ENCODE data around the gene MT1M.

DNA sequence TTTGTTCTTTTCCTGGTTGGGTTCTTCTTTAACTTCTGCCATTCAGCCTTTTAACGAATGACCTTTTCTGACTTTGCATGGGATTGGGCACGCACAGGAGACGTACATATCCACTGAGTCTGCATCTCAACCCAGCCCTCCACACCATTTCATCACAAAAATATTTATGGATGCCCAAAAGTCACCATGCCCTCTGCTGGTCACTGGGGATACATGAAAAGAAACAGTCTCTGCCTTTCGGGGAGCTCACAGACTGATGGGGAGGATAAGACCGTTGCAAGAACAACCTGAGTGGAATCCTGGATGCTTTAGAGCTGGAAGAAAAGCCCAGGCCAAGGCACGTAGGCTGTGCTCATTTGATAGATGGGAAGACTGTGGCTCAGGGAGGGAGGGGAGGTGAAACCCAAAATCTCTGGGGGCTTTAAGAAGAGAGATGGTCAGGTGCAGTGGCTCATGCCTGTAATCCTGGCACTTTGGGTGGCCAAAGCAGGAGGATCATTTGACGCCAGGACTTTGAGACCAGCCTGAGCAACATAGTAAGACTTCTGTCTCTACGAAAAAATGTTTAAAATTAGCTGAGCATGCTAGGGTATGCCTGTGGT lies 32.0 kb upstream of the MT1M start:
- TF ChIP-seq, protein P1, sequence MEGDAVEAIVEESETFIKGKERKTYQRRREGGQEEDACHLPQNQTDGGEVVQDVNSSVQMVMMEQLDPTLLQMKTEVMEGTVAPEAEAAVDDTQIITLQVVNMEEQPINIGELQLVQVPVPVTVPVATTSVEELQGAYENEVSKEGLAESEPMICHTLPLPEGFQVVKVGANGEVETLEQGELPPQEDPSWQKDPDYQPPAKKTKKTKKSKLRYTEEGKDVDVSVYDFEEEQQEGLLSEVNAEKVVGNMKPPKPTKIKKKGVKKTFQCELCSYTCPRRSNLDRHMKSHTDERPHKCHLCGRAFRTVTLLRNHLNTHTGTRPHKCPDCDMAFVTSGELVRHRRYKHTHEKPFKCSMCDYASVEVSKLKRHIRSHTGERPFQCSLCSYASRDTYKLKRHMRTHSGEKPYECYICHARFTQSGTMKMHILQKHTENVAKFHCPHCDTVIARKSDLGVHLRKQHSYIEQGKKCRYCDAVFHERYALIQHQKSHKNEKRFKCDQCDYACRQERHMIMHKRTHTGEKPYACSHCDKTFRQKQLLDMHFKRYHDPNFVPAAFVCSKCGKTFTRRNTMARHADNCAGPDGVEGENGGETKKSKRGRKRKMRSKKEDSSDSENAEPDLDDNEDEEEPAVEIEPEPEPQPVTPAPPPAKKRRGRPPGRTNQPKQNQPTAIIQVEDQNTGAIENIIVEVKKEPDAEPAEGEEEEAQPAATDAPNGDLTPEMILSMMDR (IDR thresholded peaks at IDR 0.05) = peak in 1 of 3 donors; percentile 54
- TF ChIP-seq POLR2A (IDR thresholded peaks at IDR 0.05) = no peak
- no peak for TF ChIP-seq EP300 (IDR thresholded peaks at IDR 0.05)
